Liver (tissue), 3 donors: Measurements from ENCODE around the gene SORCS2.

Experiments
- GABPA ChIP-seq, 2 donors: IDR thresholded peaks in 1 of 2; conservative IDR thresholded peaks in 1 of 2; 2 replicates each; pipeline ENCODE4 v1.6.1; 2016; ENCODE audit warnings: antibody characterized with exemption in 2 of 2, mild to moderate bottlenecking in 1 of 2, moderate library complexity in 1 of 2
- HNF4A ChIP-seq, 2 donors: conservative IDR thresholded peaks; 2 replicates each; pipeline ENCODE4 v1.6.1; 2016; ENCODE audit warnings: antibody characterized with exemption in 2 of 2, mild to moderate bottlenecking in 2 of 2
- JUND ChIP-seq, 2 donors: IDR thresholded peaks; 2 replicates each; pipeline ENCODE4 v1.6.1; 2016; ENCODE audit warnings: antibody characterized with exemption in 2 of 2
- NR2F2 ChIP-seq: IDR thresholded peaks from 2 replicates; pipeline ENCODE4 v1.6.1; 2016; ENCODE audit warnings: antibody characterized with exemption
- RAD21 ChIP-seq, 2 donors: IDR thresholded peaks; 2 replicates each; pipeline ENCODE4 v1.6.1; 2016; ENCODE audit warnings: antibody characterized with exemption in 2 of 2, mild to moderate bottlenecking in 2 of 2
- SP1 ChIP-seq: IDR thresholded peaks from 2 replicates; pipeline ENCODE4 v1.6.1; 2018; ENCODE audit warnings: antibody characterized with exemption, mild to moderate bottlenecking
- YY1 ChIP-seq: IDR thresholded peaks from 2 replicates; pipeline ENCODE4 v1.6.1; 2016; ENCODE audit warnings: antibody characterized with exemption, mild to moderate bottlenecking
- TF ChIP-seq, protein P1 (sequence below): IDR thresholded peaks from 2 replicates; pipeline ENCODE4 v1.6.1; 2016; ENCODE audit warnings: antibody characterized with exemption, mild to moderate bottlenecking
- TF ChIP-seq, protein P2 (sequence below): fragments of 150-350 bp; IDR thresholded peaks from 2 replicates; pipeline ENCODE4 v1.5.1; 2017; ENCODE audit warnings: improper control_type of control experiment, low read depth, low read length; ENCODE audit not compliant: missing input control
- TF ChIP-seq, protein P3 (sequence below): IDR thresholded peaks from 2 replicates; pipeline ENCODE4 v1.6.1; 2016; ENCODE audit warnings: antibody characterized with exemption
- donor health status: healthy.
- donor health status: healthy.

DNA sequence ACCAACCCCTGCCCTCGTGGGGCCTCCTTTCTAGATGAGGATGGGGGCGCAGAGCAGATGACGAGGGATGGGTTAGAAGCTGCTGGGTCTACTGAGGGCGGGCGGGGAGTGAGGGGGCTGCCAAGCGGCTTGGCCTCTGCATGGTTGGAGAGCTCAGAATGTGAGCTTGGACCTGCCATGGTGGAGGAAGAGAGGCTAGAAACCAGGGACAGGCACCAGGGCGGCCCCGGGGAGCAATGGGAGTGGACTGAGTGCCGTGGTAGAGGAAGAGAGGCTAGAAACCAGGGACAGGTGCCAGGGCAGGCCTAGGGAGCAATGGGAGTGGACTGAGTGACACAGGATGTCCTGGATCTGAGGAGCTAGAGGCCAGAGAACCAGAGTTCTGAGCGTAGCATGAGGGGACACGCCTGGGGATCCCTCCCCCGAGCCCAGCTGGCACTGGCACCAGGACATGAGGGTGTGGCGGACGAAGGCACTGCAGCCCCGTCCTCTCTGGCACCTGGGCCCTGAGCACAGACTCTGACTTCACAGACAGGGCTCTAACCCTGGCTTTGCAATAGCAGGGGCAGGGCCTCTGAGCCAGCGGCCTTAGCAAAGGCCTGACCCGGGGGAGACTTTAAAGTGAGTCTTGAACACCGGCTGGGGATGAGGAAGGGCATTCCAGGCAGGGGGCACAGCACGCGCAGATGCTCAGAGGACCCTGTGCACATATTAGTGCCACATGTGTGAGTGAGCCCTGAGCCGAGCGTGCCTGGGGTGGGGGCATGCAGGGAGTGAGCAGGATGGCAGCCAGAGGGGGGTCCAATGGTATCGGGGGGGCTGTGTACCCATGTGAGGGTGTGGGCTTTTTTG lies 456.4 kb downstream of the SORCS2 start:
- TF ChIP-seq, protein P1, sequence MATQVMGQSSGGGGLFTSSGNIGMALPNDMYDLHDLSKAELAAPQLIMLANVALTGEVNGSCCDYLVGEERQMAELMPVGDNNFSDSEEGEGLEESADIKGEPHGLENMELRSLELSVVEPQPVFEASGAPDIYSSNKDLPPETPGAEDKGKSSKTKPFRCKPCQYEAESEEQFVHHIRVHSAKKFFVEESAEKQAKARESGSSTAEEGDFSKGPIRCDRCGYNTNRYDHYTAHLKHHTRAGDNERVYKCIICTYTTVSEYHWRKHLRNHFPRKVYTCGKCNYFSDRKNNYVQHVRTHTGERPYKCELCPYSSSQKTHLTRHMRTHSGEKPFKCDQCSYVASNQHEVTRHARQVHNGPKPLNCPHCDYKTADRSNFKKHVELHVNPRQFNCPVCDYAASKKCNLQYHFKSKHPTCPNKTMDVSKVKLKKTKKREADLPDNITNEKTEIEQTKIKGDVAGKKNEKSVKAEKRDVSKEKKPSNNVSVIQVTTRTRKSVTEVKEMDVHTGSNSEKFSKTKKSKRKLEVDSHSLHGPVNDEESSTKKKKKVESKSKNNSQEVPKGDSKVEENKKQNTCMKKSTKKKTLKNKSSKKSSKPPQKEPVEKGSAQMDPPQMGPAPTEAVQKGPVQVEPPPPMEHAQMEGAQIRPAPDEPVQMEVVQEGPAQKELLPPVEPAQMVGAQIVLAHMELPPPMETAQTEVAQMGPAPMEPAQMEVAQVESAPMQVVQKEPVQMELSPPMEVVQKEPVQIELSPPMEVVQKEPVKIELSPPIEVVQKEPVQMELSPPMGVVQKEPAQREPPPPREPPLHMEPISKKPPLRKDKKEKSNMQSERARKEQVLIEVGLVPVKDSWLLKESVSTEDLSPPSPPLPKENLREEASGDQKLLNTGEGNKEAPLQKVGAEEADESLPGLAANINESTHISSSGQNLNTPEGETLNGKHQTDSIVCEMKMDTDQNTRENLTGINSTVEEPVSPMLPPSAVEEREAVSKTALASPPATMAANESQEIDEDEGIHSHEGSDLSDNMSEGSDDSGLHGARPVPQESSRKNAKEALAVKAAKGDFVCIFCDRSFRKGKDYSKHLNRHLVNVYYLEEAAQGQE = no peak
- TF ChIP-seq, protein P2, sequence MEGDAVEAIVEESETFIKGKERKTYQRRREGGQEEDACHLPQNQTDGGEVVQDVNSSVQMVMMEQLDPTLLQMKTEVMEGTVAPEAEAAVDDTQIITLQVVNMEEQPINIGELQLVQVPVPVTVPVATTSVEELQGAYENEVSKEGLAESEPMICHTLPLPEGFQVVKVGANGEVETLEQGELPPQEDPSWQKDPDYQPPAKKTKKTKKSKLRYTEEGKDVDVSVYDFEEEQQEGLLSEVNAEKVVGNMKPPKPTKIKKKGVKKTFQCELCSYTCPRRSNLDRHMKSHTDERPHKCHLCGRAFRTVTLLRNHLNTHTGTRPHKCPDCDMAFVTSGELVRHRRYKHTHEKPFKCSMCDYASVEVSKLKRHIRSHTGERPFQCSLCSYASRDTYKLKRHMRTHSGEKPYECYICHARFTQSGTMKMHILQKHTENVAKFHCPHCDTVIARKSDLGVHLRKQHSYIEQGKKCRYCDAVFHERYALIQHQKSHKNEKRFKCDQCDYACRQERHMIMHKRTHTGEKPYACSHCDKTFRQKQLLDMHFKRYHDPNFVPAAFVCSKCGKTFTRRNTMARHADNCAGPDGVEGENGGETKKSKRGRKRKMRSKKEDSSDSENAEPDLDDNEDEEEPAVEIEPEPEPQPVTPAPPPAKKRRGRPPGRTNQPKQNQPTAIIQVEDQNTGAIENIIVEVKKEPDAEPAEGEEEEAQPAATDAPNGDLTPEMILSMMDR = no peak
- TF ChIP-seq YY1 = no peak
- no peak for TF ChIP-seq SP1
- TF ChIP-seq GABPA (IDR thresholded peaks at IDR 0.05 in 1 of 2, conservative IDR thresholded peaks at IDR 0.05 in 1 of 2) = no peak
- TF ChIP-seq NR2F2 = no peak
- TF ChIP-seq JUND (IDR thresholded peaks at IDR 0.05) = no peak
- TF ChIP-seq, protein P3, sequence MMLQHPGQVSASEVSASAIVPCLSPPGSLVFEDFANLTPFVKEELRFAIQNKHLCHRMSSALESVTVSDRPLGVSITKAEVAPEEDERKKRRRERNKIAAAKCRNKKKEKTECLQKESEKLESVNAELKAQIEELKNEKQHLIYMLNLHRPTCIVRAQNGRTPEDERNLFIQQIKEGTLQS = no peak
- no peak for TF ChIP-seq RAD21 (IDR thresholded peaks at IDR 0.05)
- TF ChIP-seq HNF4A (conservative IDR thresholded peaks at IDR 0.05) = no peak
